GM23338 (cell line): ENCODE results near the gene ENPEP. TPM values are rescaled to one million over a fixed set of nuclear protein-coding genes. Genes with fewer than 3 reads are reported as not detected.
"Not testable (repeated sequence)": the region's sequence is repeated elsewhere in the genome, so short reads cannot be mapped to it uniquely, and the experiment has no call there.

Source experiments
- ATAC-seq: fragments of 200-7000 bp; cut with Tn5 transposase; 3 replicates; pipeline ENCODE4 v1.9.1; 2020
- DNase-seq: peaks from one replicate; pipeline ENCODE4 v3.0.0-alpha.2; 2015; ENCODE audit warnings: low spot score
- H2AFZ ChIP-seq: fragments of 200-600 bp; sonication (generic); 2 replicates; pipeline ENCODE4 v1.8.0; 2016; ENCODE audit warnings: antibody characterized with exemption, mild to moderate bottlenecking, moderate library complexity
- H3F3A ChIP-seq: fragments of 200-600 bp; sonication (generic); replicated peaks from 2 replicates; pipeline ENCODE4 v1.8.0; 2017; ENCODE audit warnings: antibody characterized with exemption, mixed run types, low read depth
- H3K27ac ChIP-seq: fragments of 200-600 bp; sonication (generic); 2 replicates; pipeline ENCODE4 v1.6.1; 2016; ENCODE audit warnings: low read depth
- H3K27me3 ChIP-seq: fragments of 200-600 bp; sonication (generic); 2 replicates; pipeline ENCODE4 v1.8.0; 2016; ENCODE audit warnings: mild to moderate bottlenecking, mixed run types, moderate library complexity; ENCODE audit not compliant: insufficient read depth
- H3K36me3 ChIP-seq: fragments of 200-600 bp; sonication (generic); 2 replicates; pipeline ENCODE4 v1.8.0; 2016; ENCODE audit warnings: mild to moderate bottlenecking; ENCODE audit not compliant: insufficient read depth
- H3K4me1 ChIP-seq: fragments of 200-600 bp; sonication (generic); 2 replicates; pipeline ENCODE4 v1.8.0; 2016; ENCODE audit warnings: mild to moderate bottlenecking, moderate library complexity; ENCODE audit not compliant: insufficient read depth
- H3K4me2 ChIP-seq: fragments of 200-600 bp; sonication (generic); 2 replicates; pipeline ENCODE4 v1.7.1; 2017; ENCODE audit warnings: mixed run types
- H3K4me3 ChIP-seq: fragments of 200-600 bp; sonication (generic); 2 replicates; pipeline ENCODE4 v1.6.1; 2016; ENCODE audit warnings: mixed run types
- H3K79me2 ChIP-seq: fragments of 200-600 bp; sonication (generic); replicated peaks from 2 replicates; pipeline ENCODE4 v1.8.0; 2017; ENCODE audit warnings: mild to moderate bottlenecking; ENCODE audit not compliant: insufficient read depth
- H3K9me2 ChIP-seq: fragments of 200-600 bp; sonication (generic); 2 replicates; pipeline ENCODE4 v1.8.0; 2017; ENCODE audit not compliant: insufficient read depth
- H4K20me1 ChIP-seq: fragments of 200-600 bp; sonication (generic); replicated peaks from 2 replicates; pipeline ENCODE4 v1.8.0; 2017; ENCODE audit warnings: mild to moderate bottlenecking; ENCODE audit not compliant: insufficient read depth
- H3K27ac Mint-ChIP-seq: 2 replicates; pipeline ENCODE4 v1.8.0; 2020; ENCODE audit warnings: inconsistent platforms, mild to moderate bottlenecking, moderate library complexity, mixed read lengths
- H3K27me3 Mint-ChIP-seq: 3 replicates; pipeline ENCODE4 v1.8.0; 2022; ENCODE audit warnings: low read depth, mild to moderate bottlenecking, moderate library complexity, mixed read lengths, inconsistent platforms; ENCODE audit not compliant: insufficient read depth, poor library complexity
- H3K36me3 Mint-ChIP-seq: 3 replicates; pipeline ENCODE4 v1.8.0; 2021; ENCODE audit warnings: low read depth, mild to moderate bottlenecking, inconsistent platforms, moderate library complexity, mixed read lengths
- H3K4me1 Mint-ChIP-seq: 3 replicates; pipeline ENCODE4 v1.8.0; 2020; ENCODE audit warnings: mild to moderate bottlenecking, inconsistent platforms, mixed read lengths
- H3K4me3 Mint-ChIP-seq: 3 replicates; pipeline ENCODE4 v1.8.0; 2021; ENCODE audit warnings: moderate library complexity, mild to moderate bottlenecking, inconsistent platforms, mixed read lengths
- H3K9me3 Mint-ChIP-seq: 3 replicates; pipeline ENCODE4 v1.8.0; 2020; ENCODE audit warnings: moderate library complexity, mild to moderate bottlenecking, inconsistent platforms, mixed read lengths
- POLR2AphosphoS5 ChIP-seq: IDR thresholded peaks from 2 replicates; pipeline ENCODE4 v1.6.1; 2016; ENCODE audit warnings: antibody characterized with exemption, low read depth
- ZNF462 ChIP-seq: fragments of 250-450 bp; sonication (Bioruptor Pico); IDR thresholded peaks from 2 replicates; pipeline ENCODE4 v1.5.0; 2020; ENCODE audit warnings: mild to moderate bottlenecking, moderate library complexity
- polyA plus RNA-seq: library from polyadenylated mRNA; unstranded; fragments of >200 nt; fragmentation: Nextera tagmentation; extraction: Ambion mirVana; gene quantifications from 2 replicates; pipeline ENCODE4 v1.2.1, GENCODE V29; 2016
- total RNA-seq: library from RNA; depleted of rRNA; stranded (reverse); fragments of >200 nt; shearing (Covaris generic); gene quantifications from 2 replicates; pipeline ENCODE4 v1.2.3, GENCODE V29; 2014

The ENPEP gene
- total and polyA plus RNA-seq, 2 experiments from 2014 or later = 0.79 to 1.5 TPM

GRCh38 chr4:110475881-110476818 lies at the start of gene ENPEP (continued):
- TF ChIP-seq ZNF462 (CRISPR knock-in tag) (no peak), POLR2AphosphoS5 (no peak)

- not testable (repeated sequence) for H3K79me2 ChIP-seq, H3K4me3 Mint-ChIP-seq, H3F3A ChIP-seq, H2AFZ ChIP-seq, H3K27me3 Mint-ChIP-seq, H3K27ac ChIP-seq, ATAC-seq, H3K27ac Mint-ChIP-seq, H4K20me1 ChIP-seq, H3K4me2 ChIP-seq, H3K36me3 ChIP-seq, H3K4me1 Mint-ChIP-seq, H3K4me3 ChIP-seq, H3K27me3 ChIP-seq, H3K9me2 ChIP-seq, H3K4me1 ChIP-seq
- peak; percentile 63 for DNase-seq
- H3K36me3 Mint-ChIP-seq = peaks cover 28% of the 10 kb centered on the region; the same call in 2 of the 3 replicates
- peaks cover 47% of the 10 kb centered on the region for H3K9me3 Mint-ChIP-seq
Observed at GRCh38 chr4:110431805-110432204, 44.1 kb upstream of the ENPEP start.

- not testable (repeated sequence) for H3K27me3 ChIP-seq, H3K27ac ChIP-seq, H3K4me1 ChIP-seq, H3K9me2 ChIP-seq, H3K27me3 Mint-ChIP-seq, H3K4me1 Mint-ChIP-seq, H3F3A ChIP-seq, H3K36me3 Mint-ChIP-seq, H3K27ac Mint-ChIP-seq, H3K4me3 ChIP-seq, H3K79me2 ChIP-seq, H4K20me1 ChIP-seq, H3K4me2 ChIP-seq, H3K36me3 ChIP-seq, H2AFZ ChIP-seq, H3K4me3 Mint-ChIP-seq
- peak; percentile 56 for ATAC-seq
- peaks cover 13% of the 10 kb centered on the region for H3K9me3 Mint-ChIP-seq
- peak; percentile 6 for DNase-seq
Observed at GRCh38 chr4:110437292-110437691, 38.7 kb upstream of the ENPEP start.

GRCh38 chr4:110439209-110439608 lies 36.7 kb upstream of the ENPEP start:
- not testable (repeated sequence) for H3K4me1 Mint-ChIP-seq, H4K20me1 ChIP-seq, H3K27ac Mint-ChIP-seq, H3K4me1 ChIP-seq, H3K79me2 ChIP-seq, H3K27me3 ChIP-seq, DNase-seq, H2AFZ ChIP-seq, H3K27ac ChIP-seq, H3K9me2 ChIP-seq, H3K36me3 Mint-ChIP-seq, H3F3A ChIP-seq, H3K4me3 ChIP-seq, H3K36me3 ChIP-seq, H3K4me2 ChIP-seq, H3K4me3 Mint-ChIP-seq, H3K27me3 Mint-ChIP-seq, ATAC-seq
- H3K9me3 Mint-ChIP-seq = peaks cover 11% of the 10 kb centered on the region; the same call in 2 of the 3 replicates
